Lung (tissue), 12 donors: Measurements from ENCODE around the gene TGOLN2. TPM values are rescaled to one million over a fixed set of nuclear protein-coding genes. Genes with fewer than 3 reads are reported as not detected.

Experiments
- ATAC-seq: fragments of 200-7000 bp; cut with Tn5 transposase; one replicate; pipeline ENCODE4 v1.9.1; 2020; ENCODE audit warnings: moderate number of reproducible peaks; ENCODE audit not compliant: insufficient read depth, low FRiP score
- DNase-seq, 3 donors: peaks; one replicate each; pipeline ENCODE4 v3.0.0-alpha.2; 2013 to 2017
- H3K27ac ChIP-seq, 2 donors: one replicate each; pipeline ENCODE4 v1.5.1; 2013; ENCODE audit warnings: mild to moderate bottlenecking in 2 of 2, moderate library complexity in 2 of 2, control low read depth in 1 of 2, inconsistent platforms in 1 of 2, low read depth in 1 of 2, low read length in 1 of 2
- H3K27me3 ChIP-seq, 3 donors: one replicate each; pipeline ENCODE4 v1.5.1; 2013; ENCODE audit warnings: low read length in 2 of 3; ENCODE audit not compliant: control insufficient read depth in 3 of 3, insufficient read depth in 3 of 3
- H3K36me3 ChIP-seq, 4 donors: one replicate each; pipeline ENCODE4 v1.5.1; 2013; ENCODE audit warnings: low read length in 4 of 4, mild to moderate bottlenecking in 1 of 4, moderate library complexity in 1 of 4; ENCODE audit not compliant: control insufficient read depth in 4 of 4, insufficient read depth in 4 of 4
- H3K4me1 ChIP-seq, 5 donors: one replicate each; pipeline ENCODE4 v1.5.1; 2013; ENCODE audit warnings: low read length in 5 of 5, mild to moderate bottlenecking in 2 of 5, moderate library complexity in 1 of 5; ENCODE audit not compliant: control insufficient read depth in 5 of 5, insufficient read depth in 5 of 5
- H3K4me3 ChIP-seq: one replicate; pipeline ENCODE4 v1.5.1; 2013; ENCODE audit warnings: mild to moderate bottlenecking, control low read depth, moderate library complexity
- H3K9ac ChIP-seq, 2 donors: one replicate each; pipeline ENCODE4 v1.5.1; 2013; ENCODE audit warnings: low read length in 2 of 2, control low read depth in 1 of 2; ENCODE audit not compliant: insufficient read depth in 1 of 2
- H3K9me3 ChIP-seq, 4 donors: one replicate each; pipeline ENCODE4 v1.5.1; 2013; ENCODE audit warnings: low read length in 3 of 4, mild to moderate bottlenecking in 1 of 4, moderate library complexity in 1 of 4; ENCODE audit not compliant: control insufficient read depth in 4 of 4, insufficient read depth in 3 of 4
- WGBS, 2 donors: extraction: QIAGEN DNeasy Blood & Tissue Kit; methylation state at CpG; one replicate each; pipeline ENCODE4 v1.1.7; 2013; 5-methylcytosine and 5-hydroxymethylcytosine counted together
- polyA plus RNA-seq, 2 donors: library from polyadenylated mRNA; stranded (reverse); fragments of 200-250 nt; gene quantifications; one replicate each; pipeline ENCODE4 v1.2.1, GENCODE V29; 2013
- total RNA-seq, 2 donors: library from RNA; depleted of rRNA in 1 of 2; stranded (reverse); fragments of >200 nt in 1 of 2; gene quantifications; one replicate each; pipeline ENCODE4 v1.2.1, GENCODE V29; 2014 to 2021
- TF ChIP-seq, protein P1 (sequence below): IDR thresholded peaks from 2 replicates; pipeline ENCODE4 v1.5.1; 2012; ENCODE audit warnings: mild to moderate bottlenecking; ENCODE audit errors: control extremely low read depth, extremely low read depth
- donor health status: control.
- donor health status: control.
- donor health status: Bipolar disorder and iron deficiency.
- donor health status: healthy.
- donor health status: DM: yes; HTN: yes; CAD: no.

TGOLN2 gene
- total and polyA plus RNA-seq, 4 donors = 24.6 to 145 (median 82.6) TPM

DNA sequence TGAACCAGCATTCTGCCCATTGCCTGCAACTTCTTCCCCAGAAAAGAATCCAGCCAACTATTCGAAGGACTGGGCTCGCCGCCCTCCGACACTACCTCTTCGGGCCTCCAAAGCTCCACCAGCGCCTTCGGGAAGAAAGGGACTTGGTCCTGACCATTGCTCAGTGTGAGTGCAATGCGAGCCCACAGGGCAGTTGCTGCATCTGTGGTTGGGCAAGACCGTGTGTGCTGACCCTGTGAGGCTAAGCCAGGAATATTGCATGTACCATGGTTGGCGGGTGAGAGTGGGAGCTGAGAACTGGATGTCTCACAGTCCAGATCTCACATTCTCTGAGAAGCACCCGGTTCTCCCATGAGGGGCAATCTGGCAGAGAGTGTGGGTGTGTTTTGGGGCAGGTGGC lies 43.3 kb upstream of the TGOLN2 start:
- no peak for DNase-seq
- Histone ChIP-seq H3K9me3 (no peaks in the 10 kb centered on the region), H3K4me3 (no peak overlapping the region), H3K27me3 (no peaks in the 10 kb centered on the region), H3K27ac (no peak overlapping the region), H3K4me1 (no peaks in the 10 kb centered on the region), H3K36me3 (peaks cover 0 to 12% (median 11%) of the 10 kb centered on the region in 4 donors), H3K9ac (no peak overlapping the region)
- TF ChIP-seq, protein P1, sequence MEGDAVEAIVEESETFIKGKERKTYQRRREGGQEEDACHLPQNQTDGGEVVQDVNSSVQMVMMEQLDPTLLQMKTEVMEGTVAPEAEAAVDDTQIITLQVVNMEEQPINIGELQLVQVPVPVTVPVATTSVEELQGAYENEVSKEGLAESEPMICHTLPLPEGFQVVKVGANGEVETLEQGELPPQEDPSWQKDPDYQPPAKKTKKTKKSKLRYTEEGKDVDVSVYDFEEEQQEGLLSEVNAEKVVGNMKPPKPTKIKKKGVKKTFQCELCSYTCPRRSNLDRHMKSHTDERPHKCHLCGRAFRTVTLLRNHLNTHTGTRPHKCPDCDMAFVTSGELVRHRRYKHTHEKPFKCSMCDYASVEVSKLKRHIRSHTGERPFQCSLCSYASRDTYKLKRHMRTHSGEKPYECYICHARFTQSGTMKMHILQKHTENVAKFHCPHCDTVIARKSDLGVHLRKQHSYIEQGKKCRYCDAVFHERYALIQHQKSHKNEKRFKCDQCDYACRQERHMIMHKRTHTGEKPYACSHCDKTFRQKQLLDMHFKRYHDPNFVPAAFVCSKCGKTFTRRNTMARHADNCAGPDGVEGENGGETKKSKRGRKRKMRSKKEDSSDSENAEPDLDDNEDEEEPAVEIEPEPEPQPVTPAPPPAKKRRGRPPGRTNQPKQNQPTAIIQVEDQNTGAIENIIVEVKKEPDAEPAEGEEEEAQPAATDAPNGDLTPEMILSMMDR = no peak
- 81 to 94% methylated on average over 11 of the region's 11 CpGs for WGBS, 2 donors
- no peak for ATAC-seq

DNA sequence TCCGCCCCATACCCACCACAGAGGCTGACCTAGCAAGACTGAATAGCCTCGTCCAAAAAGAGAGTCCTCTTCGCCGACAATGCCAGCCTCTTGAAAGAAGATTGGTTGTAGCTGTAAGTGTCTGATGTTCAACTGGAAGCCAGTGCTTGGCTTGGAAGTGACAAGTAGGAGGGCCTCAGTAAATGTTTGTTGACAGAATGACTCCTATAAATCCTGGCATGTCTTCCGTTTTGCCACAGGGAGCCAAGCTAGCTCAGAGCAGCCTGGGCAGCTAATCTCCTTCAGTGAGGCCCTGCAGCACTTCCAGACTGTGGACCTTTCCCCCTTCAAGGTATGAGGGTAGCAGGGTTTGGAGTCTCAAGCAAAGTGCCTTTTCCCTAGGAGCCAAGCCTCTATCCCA lies 41.7 kb upstream of the TGOLN2 start:
- H3K27ac ChIP-seq = no peak overlapping the region
- H3K4me1 ChIP-seq = no peaks in the 10 kb centered on the region
- no peaks in the 10 kb centered on the region for H3K27me3 ChIP-seq
- H3K4me3 ChIP-seq = no peak overlapping the region
- no peaks in the 10 kb centered on the region for H3K9me3 ChIP-seq
- no peak overlapping the region for H3K9ac ChIP-seq
- ATAC-seq = no peak
- WGBS, 2 donors = 80 to 86% methylated on average over 5 of the region's 5 CpGs
- peaks cover 0 to 11% (median 8%) of the 10 kb centered on the region in 4 donors for H3K36me3 ChIP-seq
- no peak for DNase-seq
- TF ChIP-seq, protein P1 = no peak

DNA sequence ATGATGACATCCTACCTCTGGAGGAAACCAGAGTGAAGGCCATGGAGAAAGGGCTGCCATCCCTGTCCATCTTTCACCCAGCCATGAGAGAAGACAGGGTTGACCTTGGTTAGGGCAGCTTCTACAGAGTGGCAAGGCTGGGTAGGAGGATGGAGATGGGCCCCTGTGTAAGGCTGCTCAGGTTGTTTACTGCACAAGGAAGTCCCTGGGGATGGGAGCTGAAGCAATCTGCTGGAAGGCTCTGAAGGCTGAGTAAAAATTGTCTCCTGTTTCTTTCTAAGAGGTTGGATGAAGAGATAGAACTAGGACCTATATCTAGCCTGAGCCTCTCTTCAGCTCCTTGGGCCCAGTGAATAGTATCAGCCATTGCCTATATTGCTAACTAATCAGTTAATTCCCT lies 41.1 kb upstream of the TGOLN2 start:
- ATAC-seq = no peak
- H3K36me3 ChIP-seq = peaks cover 0 to 11% (median 8%) of the 10 kb centered on the region in 4 donors

More for the DNA sequence above, 41.1 kb upstream of the TGOLN2 start:
- H3K4me3 ChIP-seq = no peak overlapping the region
- TF ChIP-seq, protein P1 = no peak
- no peaks in the 10 kb centered on the region for H3K4me1 ChIP-seq
- no peak for DNase-seq
- H3K27me3 ChIP-seq = no peaks in the 10 kb centered on the region
- no peaks in the 10 kb centered on the region for H3K9me3 ChIP-seq
- no peak overlapping the region for H3K27ac ChIP-seq
- no peak overlapping the region for H3K9ac ChIP-seq
